SK-N-SH (cell line): ENCODE results near the gene APC2. TPM values are rescaled to one million over a fixed set of nuclear protein-coding genes. Genes with fewer than 3 reads are reported as not detected.

Experiments used
- CTCF ChIA-PET: fragments of 300-600, 350-600 bp; formaldehyde crosslinking; extraction: SDS; loops from one replicate; lab custom pipeline; 2021; lab: Yijun Ruan, JAX
- POLR2A ChIA-PET: fragments of 350-600 bp; sonication (Branson Sonifier 250); formaldehyde crosslinking; extraction: SDS; loops from one replicate; lab custom pipeline; 2020; ENCODE audit warnings: antibody characterized with exemption, inconsistent platforms; lab: Yijun Ruan, JAX
- DNase-seq: peaks from one replicate; pipeline ENCODE4 v3.0.0; 2012
- H2AFZ ChIP-seq: fragments of 200-600 bp; sonication (generic); 2 replicates; pipeline ENCODE4 v1.8.1; 2016; ENCODE audit warnings: antibody characterized with exemption, mild to moderate bottlenecking, low read depth
- H3F3A ChIP-seq: fragments of 200-600 bp; sonication (generic); replicated peaks from 2 replicates; pipeline ENCODE3; 2016; ENCODE audit warnings: antibody characterized with exemption, mild to moderate bottlenecking; ENCODE audit not compliant: insufficient read depth
- H3K27ac ChIP-seq, 2 experiments: fragments of 200-500 bp in 1 of 2; fragments of 200-600 bp in 1 of 2; sonication (Bioruptor generic) in 1 of 2; sonication (generic), shearing (Covaris generic) in 1 of 2; 2 replicates each; pipeline versions ENCODE4 v1.5.1 to v1.6.1; 2014 to 2016; ENCODE audit warnings: low read depth in 2 of 2, inconsistent platforms in 1 of 2, low read length in 1 of 2, mild to moderate bottlenecking in 1 of 2, mixed read lengths in 1 of 2
- H3K27me3 ChIP-seq: fragments of 200-600 bp; sonication (generic), shearing (Covaris generic); 2 replicates; pipeline ENCODE4 v1.6.1; 2016; ENCODE audit warnings: mixed run types; ENCODE audit not compliant: insufficient read depth
- H3K36me3 ChIP-seq, 2 experiments: fragments of 200-500 bp in 1 of 2; fragments of 200-600 bp in 1 of 2; sonication (Bioruptor generic) in 1 of 2; sonication (generic) in 1 of 2; replicated peaks in 1 of 2; 2 replicates each; pipeline versions ENCODE3 to v1.5.1; 2014 to 2016; ENCODE audit warnings: low read length in 1 of 2, mild to moderate bottlenecking in 1 of 2; ENCODE audit not compliant: insufficient read depth in 2 of 2, control insufficient read depth in 1 of 2
- H3K4me1 ChIP-seq, 2 experiments: fragments of 200-500 bp in 1 of 2; fragments of 200-600 bp in 1 of 2; sonication (Bioruptor generic) in 1 of 2; sonication (generic), shearing (Covaris generic) in 1 of 2; 2 replicates each; pipeline versions ENCODE4 v1.5.1 to v1.6.1; 2014 to 2016; ENCODE audit warnings: low read depth in 1 of 2, low read length in 1 of 2, mixed run types in 1 of 2; ENCODE audit not compliant: insufficient read depth in 2 of 2, control insufficient read depth in 1 of 2
- H3K4me2 ChIP-seq: fragments of 200-600 bp; sonication (generic), shearing (Covaris generic); 2 replicates; pipeline ENCODE4 v1.6.1; 2017; ENCODE audit warnings: mixed run types
- H3K4me3 ChIP-seq, 2 experiments: fragments of 200-500 bp in 1 of 2; fragments of 200-600 bp in 1 of 2; sonication (Bioruptor generic) in 1 of 2; sonication (generic), shearing (Covaris generic) in 1 of 2; 2 replicates each; pipeline versions ENCODE4 v1.5.1 to v1.8.1; 2014 to 2016; ENCODE audit warnings: low read depth in 2 of 2, inconsistent platforms in 1 of 2, low read length in 1 of 2, mild to moderate bottlenecking in 1 of 2, mixed read lengths in 1 of 2, moderate library complexity in 1 of 2
- H3K79me2 ChIP-seq: fragments of 200-600 bp; sonication (generic); 2 replicates; pipeline ENCODE4 v1.8.1; 2017; ENCODE audit warnings: mild to moderate bottlenecking; ENCODE audit not compliant: insufficient read depth
- H3K9ac ChIP-seq: fragments of 200-600 bp; sonication (generic); 2 replicates; pipeline ENCODE4 v1.6.1; 2017; ENCODE audit warnings: mixed run types
- H3K9me2 ChIP-seq: fragments of 200-600 bp; sonication (generic); 2 replicates; pipeline ENCODE4 v1.6.1; 2017; ENCODE audit warnings: mixed run types
- H3K9me3 ChIP-seq: fragments of 200-600 bp; sonication (generic); 2 replicates; pipeline ENCODE4 v1.6.1; 2017; ENCODE audit warnings: mixed run types, mild to moderate bottlenecking, moderate library complexity
- H4K20me1 ChIP-seq: fragments of 200-600 bp; sonication (generic); 2 replicates; pipeline ENCODE4 v1.6.1; 2017; ENCODE audit warnings: mild to moderate bottlenecking, mixed run types; ENCODE audit not compliant: insufficient read depth
- FOSL2 ChIP-seq: IDR thresholded peaks from 2 replicates; pipeline ENCODE4 v1.4.0; 2012; ENCODE audit warnings: low read depth, mild to moderate bottlenecking, moderate library complexity, borderline replicate concordance
- FOXM1 ChIP-seq: IDR thresholded peaks from 2 replicates; pipeline ENCODE4 v1.4.0; 2012; ENCODE audit warnings: low read depth, mild to moderate bottlenecking
- JUND ChIP-seq: IDR thresholded peaks from 2 replicates; pipeline ENCODE4 v1.4.0; 2012
- NFIC ChIP-seq: IDR thresholded peaks from 2 replicates; pipeline ENCODE4 v1.4.0; 2012; ENCODE audit warnings: borderline replicate concordance
- POLR2AphosphoS5 ChIP-seq: IDR thresholded peaks from 2 replicates; pipeline ENCODE4 v1.6.1; 2012; ENCODE audit warnings: low read depth, low read length
- RCOR1 ChIP-seq: fragments of 150-350 bp; IDR thresholded peaks from 2 replicates; pipeline ENCODE4 v1.6.1; 2017; ENCODE audit warnings: antibody characterized with exemption, low read length
- REST ChIP-seq: IDR thresholded peaks from 2 replicates; pipeline ENCODE4 v1.6.1; 2012; ENCODE audit warnings: mild to moderate bottlenecking, low read depth, low read length, moderate library complexity
- RFX5 ChIP-seq: IDR thresholded peaks from 2 replicates; pipeline ENCODE4 v1.6.1; 2012; ENCODE audit warnings: mild to moderate bottlenecking, improper control_type of control experiment, low read length
- TCF12 ChIP-seq: IDR thresholded peaks from 2 replicates; pipeline ENCODE4 v1.4.0; 2012
- USF1 ChIP-seq: IDR thresholded peaks from 2 replicates; pipeline ENCODE4 v1.4.0; 2012; ENCODE audit warnings: low read depth, borderline replicate concordance
- WGBS: methylation state at CpG from one replicate; pipeline ENCODE4 v1.1.6; 2017; ENCODE audit warnings: low lambda C conversion rate; 5-methylcytosine and 5-hydroxymethylcytosine counted together
- polyA plus RNA-seq, 3 experiments: library from polyadenylated mRNA; depleted of rRNA; stranded (reverse); fragments of >200 nt; gene quantifications; 2 replicates each; pipeline ENCODE4 v1.2.3, GENCODE V29; 2012
- TF ChIP-seq, protein P1 (sequence below): fragments of 150-350 bp; IDR thresholded peaks from 2 replicates; pipeline ENCODE4 v1.6.1; 2016; ENCODE audit warnings: mild to moderate bottlenecking, low read depth, low read length

APC2 gene
- polyA plus RNA-seq, 1 of the 3 experiments (the other 2 are of a cell fraction): 1.3 TPM

DNA sequence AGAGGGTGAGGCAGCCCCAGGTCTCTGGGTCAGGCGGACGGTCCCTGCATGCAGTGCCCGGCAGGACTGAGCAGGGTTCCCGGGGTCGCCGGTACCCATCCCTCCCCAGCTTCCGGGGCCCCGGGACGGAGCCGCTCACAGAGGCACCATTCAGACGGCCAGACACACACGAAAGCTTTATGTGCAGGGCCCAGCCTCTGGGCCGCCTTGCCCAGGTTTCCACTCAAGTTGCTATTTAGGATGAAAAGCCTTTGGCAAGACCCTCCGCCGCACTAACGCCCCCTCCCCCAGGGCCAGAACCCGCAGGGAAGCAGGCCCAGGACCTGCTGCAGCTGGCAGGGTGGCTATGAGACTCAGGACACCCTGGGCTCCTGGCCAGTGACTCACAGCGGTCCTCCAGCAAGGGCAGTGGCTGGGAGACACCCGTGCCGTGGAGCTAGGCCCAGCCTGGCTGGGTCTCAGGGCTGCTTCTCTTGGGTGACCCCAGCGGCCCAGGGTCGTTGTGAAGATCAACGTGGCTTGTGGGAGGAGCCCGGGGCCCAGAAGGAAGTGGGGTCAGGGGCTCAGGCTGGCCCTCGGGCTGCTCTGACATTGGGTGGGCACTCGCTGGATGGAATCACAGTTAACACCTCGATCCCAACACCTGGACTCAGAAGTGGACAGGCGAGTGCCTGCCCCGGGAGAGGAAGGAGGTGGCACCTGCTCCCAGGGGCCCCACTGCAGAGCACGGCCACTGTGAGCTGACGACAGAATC, 24.3 kb downstream of the APC2 start:
- Histone ChIP-seq H3K9me3 (no peaks in the 10 kb centered on the region), H3K27ac (no peak overlapping the region; a peak in 1 of 4 replicates), H3K4me2 (no peak overlapping the region), H4K20me1 (peaks cover 36% of the 10 kb centered on the region), H3F3A (no peaks in the 10 kb centered on the region), H3K9ac (no peak overlapping the region), H2AFZ (no peak overlapping the region), H3K4me1 (peaks cover 3 to 16% of the 10 kb centered on the region in 2 experiments; a peak in 1 of 4 replicates), H3K9me2 (no peaks in the 10 kb centered on the region), H3K27me3 (no peaks in the 10 kb centered on the region), H3K4me3 (no peak overlapping the region)
- 93% methylated on average over 13 of the region's 31 CpGs for WGBS
- CTCF ChIA-PET: interaction anchor here (0.7 to 3.5 kb wide), 4 partner anchors 22 to 72 kb away, joined by 3 to 21 read pairs (median 4); no protein-coding TSS in a partner anchor
- peak; percentile 55 for DNase-seq
- TF ChIP-seq REST (no peak), FOXM1 (no peak), TCF12 (no peak), FOSL2 (no peak), POLR2AphosphoS5 (no peak), JUND (no peak), RCOR1 (no peak), RFX5 (no peak), USF1 (no peak), NFIC (no peak)
- TF ChIP-seq, protein P1, sequence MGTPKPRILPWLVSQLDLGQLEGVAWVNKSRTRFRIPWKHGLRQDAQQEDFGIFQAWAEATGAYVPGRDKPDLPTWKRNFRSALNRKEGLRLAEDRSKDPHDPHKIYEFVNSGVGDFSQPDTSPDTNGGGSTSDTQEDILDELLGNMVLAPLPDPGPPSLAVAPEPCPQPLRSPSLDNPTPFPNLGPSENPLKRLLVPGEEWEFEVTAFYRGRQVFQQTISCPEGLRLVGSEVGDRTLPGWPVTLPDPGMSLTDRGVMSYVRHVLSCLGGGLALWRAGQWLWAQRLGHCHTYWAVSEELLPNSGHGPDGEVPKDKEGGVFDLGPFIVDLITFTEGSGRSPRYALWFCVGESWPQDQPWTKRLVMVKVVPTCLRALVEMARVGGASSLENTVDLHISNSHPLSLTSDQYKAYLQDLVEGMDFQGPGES: no peak
- TF ChIP-seq, all 33 proteins: peak for 0
- Histone ChIP-seq H3K36me3 (peaks cover 7 to 17% of the 10 kb centered on the region in 2 experiments), H3K79me2 (peaks cover 52% of the 10 kb centered on the region)
- POLR2A ChIA-PET: interaction anchor here (2.0 kb wide), 1 partner anchor 19 kb away, joined by 10 read pairs; no protein-coding TSS in a partner anchor
